Activated CD4-positive, alpha-beta T cell treated with anti-CD3 and anti-CD28 coated beads for 36 hours (primary cell): ENCODE data around the gene LUC7L3. TPM values are rescaled to one million over a fixed set of nuclear protein-coding genes. Genes with fewer than 3 reads are reported as not detected.
A peak's percentile ranks its signal among the peaks of the same experiment; 100 is the strongest.
"Not testable (repeated sequence)": the region's sequence is repeated elsewhere in the genome, so short reads cannot be mapped to it uniquely, and the experiment has no call there.

ENCODE experiments used
- ATAC-seq: fragments of 200-7000 bp; cut with Tn5 transposase; one replicate; pipeline ENCODE4 v1.10.0; 2021; ENCODE audit warnings: mild to moderate bottlenecking, moderate library complexity
- CTCF ChIA-PET: fragments of 350-600 bp; sonication (Branson Sonifier 250); formaldehyde crosslinking; loops from one replicate; lab custom pipeline; 2021; ENCODE audit warnings: antibody characterized with exemption; lab: Charles Lee
- POLR2A ChIA-PET: fragments of 350-600 bp; sonication (Branson Sonifier 250); formaldehyde crosslinking; loops from one replicate; lab custom pipeline; 2021; ENCODE audit warnings: antibody characterized with exemption, inconsistent platforms; lab: Charles Lee
- DNase-seq: peaks from one replicate; pipeline ENCODE4 v3.0.0-alpha.2; 2020
- H3K27ac Mint-ChIP-seq: one replicate; pipeline ENCODE4 v1.8.0; 2021; ENCODE audit warnings: mixed read lengths
- H3K27me3 Mint-ChIP-seq: one replicate; pipeline ENCODE4 v1.8.0; 2021; ENCODE audit warnings: mixed read lengths
- H3K36me3 Mint-ChIP-seq: one replicate; pipeline ENCODE4 v1.8.0; 2021; ENCODE audit warnings: low read depth, mixed read lengths
- H3K4me1 Mint-ChIP-seq: one replicate; pipeline ENCODE4 v1.8.0; 2021; ENCODE audit warnings: mixed read lengths
- H3K4me3 Mint-ChIP-seq: one replicate; pipeline ENCODE4 v1.8.0; 2021; ENCODE audit warnings: mild to moderate bottlenecking, moderate library complexity, mixed read lengths
- H3K9me3 Mint-ChIP-seq: one replicate; pipeline ENCODE4 v1.8.0; 2021; ENCODE audit warnings: low read depth, mixed read lengths
- intact Hi-C, 2 experiments: fragments of 100-400 bp; cut with DNase I in 1 of 2; cut with micrococcal nuclease in 1 of 2; formaldehyde crosslinking; loops; one replicate each; pipeline versions ENCODE4 v1.14.2 to v1.15.1; 2022 to 2024; cut with DNase I, micrococcal nuclease
- total RNA-seq, 2 experiments: library from RNA; stranded (reverse); gene quantifications; one replicate each; pipeline ENCODE4 v1.2.3, GENCODE V29; 2021

The LUC7L3 gene
- total RNA-seq, 2 experiments from 2014 or later: 112 to 120 TPM

DNA sequence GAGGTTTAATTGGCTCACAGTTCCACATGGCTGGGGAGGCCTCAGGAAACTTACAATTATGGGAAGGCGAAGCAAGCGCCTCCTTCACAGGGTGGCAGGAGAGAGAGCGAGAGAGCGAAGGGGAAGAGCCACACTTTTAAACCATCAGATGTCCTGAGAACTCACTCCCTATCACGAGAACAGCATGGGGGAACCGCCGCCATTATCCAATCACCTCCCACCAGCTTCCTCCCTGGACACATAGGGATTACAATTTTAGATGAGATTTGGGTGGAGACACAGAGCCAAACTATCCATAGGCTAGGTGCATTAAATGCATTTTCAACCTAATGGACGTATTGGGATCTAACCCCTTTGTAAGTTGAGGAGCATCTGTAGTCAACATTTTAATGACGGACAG lies 6.8 kb upstream of the LUC7L3 start:
- no peaks in the 10 kb centered on the region for H3K36me3 Mint-ChIP-seq
- POLR2A ChIA-PET: no interaction called here
- H3K4me1 Mint-ChIP-seq: peaks cover 19% of the 10 kb centered on the region
- no peaks in the 10 kb centered on the region for H3K9me3 Mint-ChIP-seq
- H3K27me3 Mint-ChIP-seq: no peaks in the 10 kb centered on the region
- DNase-seq (no peak), ATAC-seq (no peak)
- H3K4me3 Mint-ChIP-seq: no peak overlapping the region
- intact Hi-C loops: no loop called here
- H3K27ac Mint-ChIP-seq: no peak overlapping the region
- CTCF ChIA-PET: interaction anchor here (0.5 to 0.7 kb wide), 2 partner anchors 9 to 656 kb away, joined by 3 to 4 read pairs; no protein-coding TSS in a partner anchor

DNA sequence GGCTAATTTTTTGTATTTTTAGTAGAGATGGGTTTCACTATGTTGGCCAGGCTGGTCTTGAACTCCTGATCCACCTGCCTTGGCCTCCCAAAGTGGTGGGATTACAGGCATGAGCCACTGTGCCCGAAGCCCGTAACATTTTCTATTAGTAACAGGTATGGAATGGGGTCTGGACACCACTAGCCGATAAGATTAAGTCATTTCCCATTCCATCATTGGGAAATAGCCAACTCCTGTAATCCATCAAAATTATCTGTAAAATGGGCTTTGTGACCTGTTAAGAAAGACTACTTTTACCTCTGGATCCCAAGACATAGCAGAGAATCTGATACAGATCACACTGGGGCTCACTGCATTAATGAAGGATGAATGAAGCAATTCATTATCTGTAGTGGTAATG lies 3.9 kb upstream of the LUC7L3 start:
- Mint-ChIP-seq H3K9me3 (no peaks in the 10 kb centered on the region), H3K27ac (no peak overlapping the region), H3K27me3 (no peaks in the 10 kb centered on the region), H3K4me3 (no peak overlapping the region), H3K4me1 (no peaks in the 10 kb centered on the region), H3K36me3 (peaks cover 6% of the 10 kb centered on the region)
- DNase-seq (no peak), ATAC-seq (no peak)
- ChIA-PET CTCF (interaction anchor here (0.5 kb wide), 1 partner anchor 35 kb away, joined by 3 read pairs; no protein-coding TSS in a partner anchor), POLR2A (interaction anchor here (1.1 kb wide), 1 partner anchor 151 kb away, joined by 3 read pairs; the partner anchor contains the start of gene TOB1)
- intact Hi-C loops: no loop called here

DNA sequence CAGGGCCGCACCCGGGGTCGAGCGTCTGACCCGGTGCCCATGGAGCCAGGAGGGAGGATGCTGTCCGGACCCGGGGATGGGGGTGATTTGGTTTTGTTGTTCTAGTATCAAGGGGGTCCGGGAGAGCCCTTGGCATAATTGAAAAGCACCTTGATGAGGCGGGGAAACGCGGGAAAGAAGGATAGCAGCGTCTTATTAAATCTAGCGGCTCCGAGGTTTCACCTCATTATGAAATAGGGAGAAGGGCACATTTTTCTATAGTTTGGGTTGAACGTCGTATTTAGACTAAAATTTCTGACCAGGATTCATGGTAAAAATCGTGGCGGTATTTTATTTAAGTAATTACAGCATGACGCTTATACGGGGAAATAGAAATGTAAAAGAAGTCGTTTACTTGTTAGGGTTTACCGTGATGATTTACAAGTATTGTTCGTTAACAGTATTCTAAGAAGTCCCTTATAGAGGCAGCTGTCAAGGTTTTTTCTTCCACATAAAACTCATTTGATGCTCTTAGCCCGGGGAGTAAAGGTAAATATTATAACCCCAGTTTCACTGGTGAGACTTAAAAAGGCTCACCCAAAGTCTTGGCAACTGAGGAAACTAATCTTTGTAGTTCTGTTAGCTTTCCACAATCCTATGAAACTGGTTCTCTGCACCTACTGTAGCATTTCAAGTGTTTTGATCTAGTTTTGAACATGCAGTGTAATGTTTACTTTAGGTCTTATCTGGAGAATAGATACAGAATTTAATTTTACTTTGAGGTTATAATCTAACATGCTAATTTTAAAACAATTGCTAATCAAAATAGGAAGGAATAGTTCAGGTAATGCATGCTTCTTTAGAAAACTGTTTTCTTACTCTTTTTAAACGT lies 756 bp downstream of the LUC7L3 start:
- Mint-ChIP-seq H3K4me3 (peak overlapping the region; percentile 87), H3K27me3 (no peaks in the 10 kb centered on the region), H3K9me3 (no peaks in the 10 kb centered on the region), H3K36me3 (peaks cover 27% of the 10 kb centered on the region), H3K27ac (peak overlapping the region; percentile 99), H3K4me1 (peaks cover 27% of the 10 kb centered on the region)
- no peak for ATAC-seq
- ChIA-PET POLR2A (interaction anchor here (0.9 to 1.0 kb wide), 2 partner anchors 12 to 146 kb away, joined by 4 to 10 read pairs; partner anchors contain the start of genes ANKRD40 and TOB1), CTCF (interaction anchor here (2.3 kb wide), 1 partner anchor 12 kb away, joined by 10 read pairs; the partner anchor contains the start of gene ANKRD40)
- DNase-seq: no peak
- intact Hi-C loops: loop anchor here (1.0 to 10.0 kb wide), 10 partner anchors 12 to 931 kb away; partner anchors contain the start of genes SPAG9 (in 2 of the 2), ANKRD40 (in 1 of the 2), EME1 (in 1 of the 2) and KAT7 (in 1 of the 2)

DNA sequence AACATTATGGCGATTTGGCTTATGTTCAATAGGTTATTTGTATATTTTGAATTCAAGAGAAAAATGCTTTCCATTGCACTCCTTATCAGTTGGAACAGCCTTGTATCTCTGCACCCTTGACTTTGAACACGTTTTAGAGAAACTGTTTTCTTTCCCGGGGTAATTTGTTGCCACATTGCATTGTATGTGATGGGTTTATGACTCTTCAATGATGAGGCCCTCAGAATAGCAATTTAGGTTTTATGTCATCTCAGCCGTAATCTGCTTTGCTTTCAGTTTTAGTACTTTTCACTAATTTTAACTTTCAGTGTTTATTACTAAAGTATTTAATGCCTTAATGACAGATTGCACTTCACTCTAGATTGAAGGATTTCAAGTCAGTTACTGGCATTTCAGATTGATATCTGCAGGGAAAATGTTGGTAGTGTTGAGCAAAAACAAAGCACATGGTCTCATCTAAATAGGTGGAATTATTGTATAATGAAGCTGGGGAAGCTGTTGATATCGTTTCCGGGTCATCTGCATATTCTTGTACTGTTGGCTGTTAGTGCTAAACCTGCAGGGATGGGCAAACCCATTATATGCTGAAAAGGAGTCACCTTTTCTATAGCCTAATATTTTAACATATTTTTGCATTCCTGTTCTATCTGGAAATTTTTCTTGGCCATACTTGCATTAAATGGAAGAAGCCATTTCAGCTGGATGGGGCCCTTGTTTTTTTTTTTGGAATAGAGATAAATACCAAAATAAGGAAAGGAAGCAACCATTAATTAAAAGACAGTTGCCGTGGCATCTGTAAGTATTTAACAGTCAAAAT lies 2.0 kb downstream of the LUC7L3 start:
- ATAC-seq: peak; percentile 21

DNA sequence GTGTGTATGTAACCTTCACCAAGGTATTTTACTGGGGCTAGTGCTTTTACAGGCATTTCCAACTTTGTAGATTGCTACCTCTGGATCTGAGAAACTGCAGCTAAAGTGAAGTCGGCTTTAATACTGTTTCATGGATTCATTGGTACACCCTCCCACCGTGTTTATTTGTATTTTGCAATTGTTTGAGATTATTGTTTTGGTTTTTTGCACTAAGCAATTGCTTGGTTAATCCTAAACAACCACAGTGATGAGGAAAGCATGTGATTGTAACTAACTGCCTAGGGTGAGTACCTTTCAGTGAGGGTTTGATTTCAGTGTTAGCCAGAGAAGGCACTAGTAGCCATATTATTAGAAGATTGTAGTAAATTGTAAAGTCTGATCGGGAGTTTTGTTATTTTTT lies 3.3 kb downstream of the LUC7L3 start:
- peaks cover 43% of the 10 kb centered on the region for H3K4me1 Mint-ChIP-seq
- H3K27ac Mint-ChIP-seq: peak overlapping the region; percentile 38
- ChIA-PET CTCF (interaction anchor here (1.0 kb wide), 1 partner anchor 13 kb away, joined by 3 read pairs; no protein-coding TSS in a partner anchor), POLR2A (interaction anchor here (0.8 kb wide), 1 partner anchor 95 kb away, joined by 4 read pairs; no protein-coding TSS in a partner anchor)
- peak overlapping the region; percentile 18 for H3K4me3 Mint-ChIP-seq
- no peaks in the 10 kb centered on the region for H3K9me3 Mint-ChIP-seq
- H3K36me3 Mint-ChIP-seq: peaks cover 36% of the 10 kb centered on the region
- intact Hi-C loops: loop anchor here (5.0 to 10.0 kb wide), 2 partner anchors 402 to 540 kb away; partner anchors contain the start of genes MBTD1 (in 1 of the 2), SPAG9 (in 1 of the 2) and UTP18 (in 1 of the 2)
- no peaks in the 10 kb centered on the region for H3K27me3 Mint-ChIP-seq
- DNase-seq (no peak), ATAC-seq (no peak)

More for the DNA sequence above, 2.0 kb downstream of the LUC7L3 start:
- CTCF ChIA-PET: no interaction called here
- Mint-ChIP-seq H3K4me3 (peak overlapping the region; percentile 87), H3K9me3 (no peaks in the 10 kb centered on the region), H3K4me1 (peaks cover 35% of the 10 kb centered on the region), H3K27ac (peak overlapping the region; percentile 99), H3K27me3 (no peaks in the 10 kb centered on the region), H3K36me3 (peaks cover 29% of the 10 kb centered on the region)
- no peak for DNase-seq
- POLR2A ChIA-PET: no interaction called here
- intact Hi-C loops: loop anchor here (2.0 to 10.0 kb wide), 3 partner anchors 15 to 541 kb away; partner anchors contain the start of genes MBTD1 (in 1 of the 2), SPAG9 (in 1 of the 2) and UTP18 (in 1 of the 2)

DNA sequence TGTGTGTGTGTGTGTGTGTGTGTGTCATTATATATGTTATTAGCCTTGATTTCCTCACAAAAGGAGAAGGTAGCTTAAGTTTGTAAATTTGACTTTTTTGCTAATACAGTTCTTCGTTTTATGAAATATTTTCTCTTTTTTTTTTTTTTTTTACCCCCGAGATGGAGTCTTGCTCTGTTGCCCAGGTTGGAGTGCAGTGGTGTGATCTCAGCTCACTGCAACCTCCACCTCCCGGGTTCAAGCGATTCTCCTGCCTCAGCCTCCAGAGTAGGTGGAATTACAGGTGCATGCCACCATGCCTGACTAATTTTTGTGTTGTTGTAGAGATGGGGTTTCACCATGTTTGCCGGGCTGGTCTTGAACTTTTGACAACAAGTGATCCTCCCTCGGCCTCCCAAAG lies 5.2 kb downstream of the LUC7L3 start:
- intact Hi-C loops: loop anchor here (5.0 to 10.0 kb wide), 2 partner anchors 400 to 538 kb away; partner anchors contain the start of genes MBTD1 (in 1 of the 2), SPAG9 (in 1 of the 2) and UTP18 (in 1 of the 2)
- not testable (repeated sequence) for H3K9me3 Mint-ChIP-seq, H3K27me3 Mint-ChIP-seq, ATAC-seq, DNase-seq, H3K27ac Mint-ChIP-seq, H3K4me3 Mint-ChIP-seq
- Mint-ChIP-seq H3K4me1 (peaks cover 58% of the 10 kb centered on the region), H3K36me3 (peaks cover 36% of the 10 kb centered on the region)
- CTCF ChIA-PET: interaction anchor here (0.6 kb wide), 1 partner anchor 40 kb away, joined by 3 read pairs; no protein-coding TSS in a partner anchor
- POLR2A ChIA-PET: interaction anchor here (0.8 kb wide), 1 partner anchor 9 kb away, joined by 4 read pairs; no protein-coding TSS in a partner anchor

DNA sequence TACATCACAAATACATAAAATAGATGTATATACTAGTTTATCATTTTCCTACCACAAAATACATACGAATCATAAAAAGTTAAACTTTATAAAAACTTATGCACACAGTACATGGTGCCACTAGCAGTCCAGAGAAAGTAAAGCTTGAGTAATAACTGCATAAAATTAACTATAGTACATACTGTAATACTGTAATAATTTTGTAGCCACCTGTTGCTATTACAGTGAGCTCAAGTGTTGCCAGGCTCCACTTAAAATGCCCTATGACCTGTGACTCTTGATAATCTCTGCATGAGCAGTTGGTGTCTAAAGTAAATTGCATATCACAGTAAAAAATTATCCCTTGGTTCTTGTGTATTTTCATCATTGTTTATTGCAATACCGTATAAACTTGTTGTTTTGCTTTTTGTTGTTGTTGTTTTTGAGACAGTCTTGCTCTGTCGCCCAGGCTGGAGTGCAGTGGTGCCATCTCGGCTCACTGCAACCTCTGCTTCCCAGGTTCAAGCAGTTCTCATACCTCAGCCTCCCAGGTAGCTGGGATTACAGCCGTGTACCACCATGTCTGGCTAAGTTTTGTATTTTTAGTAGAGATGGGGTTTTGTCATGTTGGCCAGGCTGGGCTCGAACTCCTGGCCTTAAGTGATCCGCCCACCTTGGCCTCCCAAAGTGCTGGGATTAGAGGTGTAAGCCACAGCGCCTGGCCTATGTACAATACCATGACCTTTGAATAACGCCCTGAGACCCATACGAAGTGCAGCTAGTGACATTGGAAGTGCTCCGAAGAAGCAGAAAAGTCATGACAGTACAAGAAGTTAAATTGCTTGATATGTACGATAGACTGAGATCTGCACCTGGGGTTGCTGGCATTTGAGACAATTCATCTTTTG lies 6.6 kb downstream of the LUC7L3 start:
- Mint-ChIP-seq H3K4me1 (peaks cover 60% of the 10 kb centered on the region), H3K36me3 (peaks cover 26% of the 10 kb centered on the region), H3K4me3 (no peak overlapping the region), H3K27ac (no peak overlapping the region), H3K27me3 (no peaks in the 10 kb centered on the region), H3K9me3 (no peaks in the 10 kb centered on the region)
- ChIA-PET POLR2A (interaction anchor here (0.6 to 1.6 kb wide), 4 partner anchors 8 to 361 kb away, joined by 3 to 7 read pairs (median 4); no protein-coding TSS in a partner anchor), CTCF (interaction anchor here (1.0 to 1.4 kb wide), 4 partner anchors 12 to 329 kb away, joined by 3 to 4 read pairs (median 4); partner anchors contain the start of gene LRRC59)
- ATAC-seq (no peak), DNase-seq (no peak)
- intact Hi-C loops: loop anchor here in 1 of 2 experiments (10.0 kb wide), 1 partner anchor 399 kb away; the partner anchor contains the start of gene SPAG9

DNA sequence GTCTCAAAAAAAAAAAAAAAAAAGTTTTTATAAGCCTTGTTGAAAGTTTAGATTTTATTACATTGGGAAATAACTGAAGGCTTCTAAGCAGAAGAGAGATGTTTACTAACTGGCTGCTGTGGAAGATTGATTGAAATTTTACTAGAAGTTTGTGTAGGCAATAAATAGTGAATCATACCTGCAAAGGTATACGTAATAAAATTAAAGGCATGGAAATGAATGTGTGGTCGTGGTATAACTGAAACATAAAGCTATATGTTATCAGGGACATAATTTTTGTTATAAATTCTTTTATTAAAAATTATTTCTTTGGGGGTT lies 8.7 kb downstream of the LUC7L3 start:
- ChIA-PET CTCF (interaction anchor here (0.6 to 1.3 kb wide), 4 partner anchors 170 to 1080 kb away, joined by 3 read pairs; no protein-coding TSS in a partner anchor), POLR2A (no interaction called here)
- H3K4me1 Mint-ChIP-seq: peaks cover 61% of the 10 kb centered on the region
- DNase-seq: no peak
- ATAC-seq: no peak
- H3K4me3 Mint-ChIP-seq: no peak overlapping the region
- peaks cover 18% of the 10 kb centered on the region for H3K36me3 Mint-ChIP-seq
- intact Hi-C loops: loop anchor here in 1 of 2 experiments (10.0 kb wide), 1 partner anchor 397 kb away; the partner anchor contains the start of gene SPAG9
- H3K27ac Mint-ChIP-seq: peak overlapping the region; percentile 75
- no peaks in the 10 kb centered on the region for H3K9me3 Mint-ChIP-seq
- no peaks in the 10 kb centered on the region for H3K27me3 Mint-ChIP-seq

DNA sequence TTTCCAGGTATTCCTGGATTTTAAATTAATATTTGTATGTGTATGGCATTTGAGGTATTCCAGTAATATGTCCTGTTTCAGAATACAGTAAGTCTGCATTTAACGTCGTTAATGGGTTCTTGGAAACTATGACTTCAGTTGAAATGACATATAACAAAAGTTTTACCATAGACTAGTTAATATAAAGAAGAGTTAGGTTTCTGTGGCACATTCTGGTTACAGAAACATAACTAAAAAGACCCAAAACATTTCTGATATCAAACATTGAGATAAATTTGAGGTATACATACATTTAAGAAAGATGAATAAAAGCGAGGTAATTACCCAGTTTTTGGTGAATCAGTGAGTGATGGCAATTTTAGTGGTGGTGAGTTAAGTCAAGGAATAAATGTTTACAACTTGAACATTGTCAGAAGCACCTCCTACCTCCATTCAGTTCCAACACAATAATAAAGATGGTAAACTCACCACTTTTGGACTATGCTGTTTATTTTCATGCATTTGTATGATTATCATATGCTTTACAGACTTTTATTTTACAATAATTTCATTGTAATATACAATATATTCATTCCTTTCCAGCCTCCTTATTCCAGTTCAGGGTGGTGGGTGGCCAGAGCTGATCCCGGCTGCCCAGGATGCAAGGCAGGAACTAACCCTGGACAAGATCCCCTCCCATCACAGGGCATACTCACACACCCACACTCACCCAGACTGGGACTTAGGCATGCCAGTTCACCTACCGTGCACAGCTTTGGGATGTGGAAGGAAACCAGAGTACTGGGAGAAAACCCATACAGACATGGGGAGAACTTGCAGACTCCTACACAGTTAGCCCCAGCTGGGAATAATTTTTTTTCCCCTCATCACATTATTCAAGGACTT lies 9.7 kb downstream of the LUC7L3 start:
- ChIA-PET POLR2A (no interaction called here), CTCF (interaction anchor here (0.6 kb wide), 1 partner anchor 1265 kb away, joined by 3 read pairs; no protein-coding TSS in a partner anchor)
- ATAC-seq: peak; percentile 64
- Mint-ChIP-seq H3K27me3 (no peaks in the 10 kb centered on the region), H3K36me3 (peaks cover 18% of the 10 kb centered on the region), H3K4me1 (peaks cover 57% of the 10 kb centered on the region), H3K9me3 (no peaks in the 10 kb centered on the region), H3K4me3 (no peak overlapping the region), H3K27ac (peak overlapping the region; percentile 26)
- DNase-seq: no peak
- intact Hi-C loops: loop anchor here in 1 of 2 experiments (10.0 kb wide), 1 partner anchor 396 kb away; the partner anchor contains the start of gene SPAG9
